GM19043 (cell line): ENCODE results near the gene ARNT2.

Experiments used
- ATAC-seq: cut with Tn5 transposase; IDR thresholded peaks from one replicate; pipeline ENCODE4 v1.9.1; 2021; ENCODE audit warnings: low read depth; ENCODE audit not compliant: unreplicated experiment

ARNT2 gene

DNA sequence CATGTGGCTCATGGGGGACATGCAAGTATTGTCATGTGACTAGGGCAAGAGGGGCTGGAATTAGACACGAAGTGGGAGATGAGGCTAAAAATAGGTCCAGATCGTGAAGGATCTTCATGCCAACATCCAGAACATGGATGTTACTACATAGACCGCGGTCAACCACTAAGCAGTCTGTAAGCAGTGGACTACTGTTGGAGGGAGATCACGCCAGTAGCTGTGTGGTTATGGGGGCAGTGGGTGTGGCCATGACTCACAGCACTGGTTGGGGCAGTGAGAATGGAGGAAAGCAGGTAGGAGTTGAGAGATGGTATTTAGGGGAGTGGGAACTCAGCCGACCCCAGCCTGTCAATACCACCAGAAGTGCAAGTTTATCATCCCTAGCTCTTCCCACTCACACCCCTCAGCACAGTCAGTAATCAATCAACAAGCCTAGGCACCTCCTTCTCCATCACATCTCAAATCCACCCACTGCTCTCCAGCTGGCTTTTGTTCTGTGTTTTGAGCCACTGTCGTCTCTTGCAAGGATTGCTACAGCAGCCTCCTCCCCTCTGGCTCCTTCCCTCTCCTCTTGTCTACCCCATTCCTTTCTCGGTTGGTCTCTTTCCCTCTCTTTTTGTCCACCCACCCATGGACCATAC lies 183.8 kb downstream of the ARNT2 start:
- ATAC-seq: no peak

DNA sequence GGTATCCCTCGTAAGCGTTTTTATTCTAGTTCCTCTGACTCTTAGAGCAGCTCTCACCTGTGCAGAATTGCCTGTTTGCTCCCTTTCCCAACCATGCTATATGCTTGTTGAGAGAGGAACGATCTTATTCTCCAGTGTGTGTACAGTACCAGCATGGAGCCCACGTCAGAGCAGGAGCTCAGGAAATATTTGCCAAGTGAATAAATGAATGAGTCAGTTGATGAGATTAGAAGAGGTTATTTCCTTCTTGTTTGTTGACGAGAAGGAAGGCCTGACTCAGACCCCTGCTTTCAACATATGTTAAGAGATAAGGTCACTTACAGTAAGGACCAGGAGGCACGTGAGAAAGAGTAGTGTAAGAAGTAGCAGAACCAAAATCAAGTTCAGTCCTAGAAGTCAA lies 184.6 kb downstream of the ARNT2 start:
- ATAC-seq: no peak

DNA sequence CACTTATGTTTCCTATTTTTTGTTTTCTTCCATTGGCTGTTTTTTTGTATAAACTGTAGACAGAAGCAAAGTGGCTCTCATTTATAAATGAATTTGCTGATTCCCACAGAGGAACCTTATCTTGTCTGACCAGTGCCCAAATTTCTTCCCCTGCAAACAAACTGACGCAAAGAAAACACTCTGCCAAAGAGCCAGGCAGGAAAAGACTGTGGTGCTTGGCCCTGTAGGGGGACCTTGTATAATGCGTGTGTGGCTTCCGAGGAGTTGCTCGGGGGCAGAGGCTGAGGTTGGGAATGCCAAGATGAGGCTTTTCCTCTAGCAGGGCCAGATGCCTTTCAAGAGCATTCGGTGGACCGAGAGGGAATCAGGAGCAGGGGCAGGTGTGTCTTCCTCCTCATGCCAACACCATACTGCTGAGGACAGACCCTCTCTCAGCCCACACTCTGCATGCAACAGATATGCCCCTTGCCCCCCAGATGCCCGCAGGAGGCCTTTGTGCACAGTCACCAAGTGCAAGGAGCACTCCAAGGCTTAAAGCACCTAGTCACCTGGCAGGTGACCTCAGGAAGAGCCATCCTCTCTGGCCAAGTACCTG lies 186.7 kb downstream of the ARNT2 start:
- ATAC-seq: no peak

DNA sequence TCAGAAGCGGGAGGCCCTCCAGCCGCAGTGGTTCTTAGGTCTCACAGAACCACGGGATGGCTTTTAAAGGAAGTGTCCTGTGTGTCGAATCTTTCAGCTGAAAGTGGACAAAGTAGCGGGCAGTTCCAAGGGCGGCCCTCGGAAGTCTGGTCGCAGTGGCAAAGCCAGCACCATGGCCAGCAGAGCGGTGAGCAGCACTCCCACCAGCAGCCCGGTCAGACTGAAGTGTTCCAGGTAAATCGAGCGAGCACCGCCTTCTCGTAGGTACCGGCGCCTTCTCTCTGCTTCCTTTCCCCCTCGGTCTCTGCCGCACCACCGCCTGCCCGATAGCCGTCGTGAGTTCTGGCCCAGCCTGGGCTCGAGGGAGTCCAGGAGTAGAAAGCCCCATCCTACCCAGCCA lies 187.3 kb downstream of the ARNT2 start:
- no peak for ATAC-seq

DNA sequence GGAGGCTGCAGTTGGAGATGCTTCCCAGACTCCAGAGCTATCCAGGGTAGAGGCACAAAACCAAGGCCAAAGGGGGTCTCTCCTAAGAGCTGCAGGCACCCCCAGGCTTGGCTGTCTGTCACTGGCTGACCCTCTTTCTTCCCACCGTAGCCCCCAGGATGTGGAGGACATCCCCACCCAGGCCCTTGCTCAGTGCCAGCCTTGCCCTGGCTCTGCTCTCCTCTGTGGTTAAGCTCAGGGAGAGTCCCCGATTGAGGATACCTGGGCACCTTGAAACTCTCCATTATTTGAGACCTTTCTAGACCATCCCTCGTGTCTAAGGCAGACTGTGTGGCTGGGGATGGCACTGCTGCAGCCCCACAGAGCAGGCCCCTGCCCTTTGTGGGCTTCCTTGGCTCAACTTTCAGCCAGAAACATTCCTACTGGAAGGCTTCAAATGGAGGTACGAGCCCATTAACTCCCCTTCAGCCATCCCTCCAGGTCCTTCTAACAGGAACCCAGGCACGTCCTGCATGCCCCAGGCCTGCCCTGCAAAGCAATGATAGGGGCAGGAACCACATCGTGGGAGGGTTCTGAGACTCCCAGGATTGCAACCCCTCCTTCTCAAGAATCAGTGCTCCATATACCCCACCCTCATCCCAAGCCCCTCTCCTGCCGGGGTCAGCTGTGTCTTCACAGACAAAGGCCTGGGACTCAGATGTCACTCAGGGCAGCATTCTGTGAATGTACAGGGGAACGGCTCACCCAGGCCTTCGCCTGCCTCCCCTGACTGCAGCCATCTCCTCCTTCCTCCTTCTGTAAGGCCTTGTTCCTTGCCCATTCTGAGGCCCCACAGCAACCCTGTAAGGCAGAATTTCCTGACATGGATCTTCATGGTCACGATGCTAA lies 188.0 kb downstream of the ARNT2 start:
- no peak for ATAC-seq

DNA sequence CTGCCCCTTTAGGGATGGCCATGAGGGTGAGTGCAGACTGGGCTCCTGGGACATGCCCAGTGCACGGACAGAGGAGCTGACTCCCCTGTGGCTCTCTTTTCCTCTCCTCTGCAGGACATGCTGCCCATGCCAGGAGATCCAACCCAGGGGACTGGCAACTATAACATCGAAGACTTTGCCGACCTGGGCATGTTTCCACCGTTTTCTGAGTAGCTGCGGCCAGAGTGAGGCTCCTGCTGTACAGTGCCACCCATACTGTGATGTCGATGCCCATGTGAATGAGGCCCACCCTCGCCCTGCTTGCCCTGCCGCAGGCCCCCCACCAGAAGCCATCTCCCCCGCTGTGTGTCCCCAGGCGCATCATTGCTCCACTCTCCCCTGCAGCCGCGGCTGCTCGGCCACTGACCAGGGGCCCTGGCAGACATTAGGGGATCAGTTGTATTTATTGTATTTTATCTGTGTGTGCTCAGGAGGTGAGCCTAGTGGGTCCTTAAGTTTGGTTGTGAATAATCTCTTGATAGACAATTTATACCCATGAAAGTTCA lies 189.4 kb downstream of the ARNT2 start:
- no peak for ATAC-seq

DNA sequence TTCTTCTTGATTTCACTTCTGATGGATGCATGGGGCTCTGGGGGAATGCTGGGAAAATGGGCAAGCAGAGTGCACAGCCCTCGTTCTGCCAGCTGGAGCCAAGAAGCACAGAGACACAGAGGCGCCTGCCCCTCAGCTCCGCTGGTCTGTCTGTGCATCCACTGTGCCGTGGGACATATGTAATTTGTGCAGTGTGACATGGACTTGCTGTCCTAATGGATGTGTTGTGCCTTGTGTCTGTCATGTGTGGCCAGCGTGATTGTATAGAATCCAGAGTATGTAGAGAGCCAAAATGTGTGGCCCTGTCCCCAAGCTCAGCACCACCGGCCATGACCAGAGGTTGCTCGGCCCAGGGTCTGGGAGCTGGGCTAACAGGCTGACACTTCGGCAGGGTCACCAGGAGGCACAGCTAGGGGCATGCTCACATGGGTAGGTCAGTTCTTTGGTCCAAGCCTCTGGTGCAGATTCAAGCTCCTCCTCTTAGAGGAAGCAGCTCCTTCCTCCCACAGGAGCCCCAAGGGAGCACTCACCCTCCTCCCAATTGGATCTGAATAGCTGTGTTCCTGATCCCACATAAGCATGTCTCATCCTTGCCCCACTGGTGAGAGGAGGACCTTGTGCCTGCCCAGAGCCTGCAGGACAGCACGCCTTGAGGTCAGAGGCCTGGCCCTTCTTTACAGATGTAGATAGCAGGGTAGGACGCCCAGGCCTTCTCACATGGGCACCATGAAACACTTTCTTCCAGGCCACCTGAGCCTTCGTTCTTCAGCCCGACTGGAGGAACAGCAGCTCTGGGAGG lies 190.1 kb downstream of the ARNT2 start:
- no peak for ATAC-seq

DNA sequence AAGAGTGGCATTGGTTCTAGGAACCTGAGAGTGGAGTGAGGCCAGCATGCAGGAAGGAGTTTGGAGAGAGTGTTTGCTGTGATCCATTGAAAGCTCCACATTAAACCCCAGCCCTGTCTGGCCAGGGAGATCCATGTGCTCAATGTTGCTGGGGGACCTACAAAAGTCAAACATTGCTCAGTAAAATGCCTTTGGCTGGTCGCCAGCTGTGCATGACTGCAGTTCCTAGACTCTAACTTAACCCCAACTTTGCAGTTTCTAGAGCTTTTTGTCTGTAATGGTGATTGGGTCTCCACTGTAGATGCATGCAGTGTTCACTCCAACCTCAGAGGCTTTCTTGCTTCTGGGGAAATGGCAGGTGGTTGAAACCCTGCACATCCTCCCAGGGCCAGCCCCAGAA lies 191.2 kb downstream of the ARNT2 start:
- ATAC-seq: no peak

DNA sequence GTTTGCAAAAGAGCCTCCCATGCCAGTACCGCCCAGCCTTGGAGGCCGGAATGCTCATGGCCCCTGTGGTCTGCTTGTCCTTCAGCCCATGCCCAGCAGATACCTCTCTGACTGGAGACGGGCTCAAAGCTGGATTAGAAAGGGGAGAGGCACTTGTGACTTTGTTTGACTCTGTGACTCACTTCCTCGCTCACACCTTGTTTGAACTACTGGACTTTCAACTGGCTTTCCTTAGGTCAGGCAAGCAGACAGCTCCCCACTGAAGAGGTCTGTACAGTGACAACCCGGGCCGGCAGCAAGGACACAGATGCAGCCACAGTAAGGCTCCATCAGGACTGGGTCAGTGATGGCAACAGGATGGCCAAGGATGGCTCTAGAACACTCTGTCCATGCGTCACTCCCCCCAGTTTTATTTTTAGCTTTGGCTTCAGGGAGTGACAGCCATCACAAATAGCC lies 192.4 kb downstream of the ARNT2 start:
- no peak for ATAC-seq

DNA sequence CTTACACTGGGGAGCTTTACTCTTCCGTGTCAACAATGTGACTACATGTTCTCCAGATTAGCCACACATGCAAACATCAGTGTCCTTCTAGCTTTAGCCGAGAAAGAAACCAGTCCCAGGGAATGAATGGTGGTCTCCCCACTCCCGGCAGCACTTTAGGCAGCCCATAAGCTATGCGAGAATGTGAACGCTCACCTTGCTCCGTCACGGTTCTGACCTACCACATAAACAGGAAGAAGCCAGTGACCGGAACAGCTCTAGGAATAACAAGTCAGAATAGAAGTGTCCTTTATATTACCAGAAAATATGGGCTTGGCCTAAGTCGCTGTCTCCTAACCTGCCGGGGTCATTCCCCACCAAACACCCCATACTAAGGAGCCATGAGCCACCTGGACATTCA lies 192.9 kb downstream of the ARNT2 start:
- no peak for ATAC-seq

DNA sequence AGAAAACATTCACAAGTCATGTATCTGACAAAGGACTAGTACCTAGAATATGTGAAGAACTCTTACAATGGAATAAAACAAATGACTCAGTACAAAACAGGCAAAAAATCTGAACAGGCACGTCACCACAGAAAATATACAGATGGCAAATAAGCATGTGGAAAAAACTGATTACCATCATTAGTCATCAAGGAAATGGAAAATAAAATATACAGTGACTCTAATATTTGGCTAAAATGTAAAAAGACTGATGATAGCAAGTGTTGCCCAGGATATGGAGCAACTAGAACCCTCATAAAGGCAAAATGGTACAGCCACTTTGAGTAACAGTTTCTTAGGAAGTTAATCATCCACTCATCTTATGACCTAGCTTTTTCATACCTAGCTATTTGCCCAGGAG lies 195.2 kb downstream of the ARNT2 start:
- ATAC-seq: no peak

DNA sequence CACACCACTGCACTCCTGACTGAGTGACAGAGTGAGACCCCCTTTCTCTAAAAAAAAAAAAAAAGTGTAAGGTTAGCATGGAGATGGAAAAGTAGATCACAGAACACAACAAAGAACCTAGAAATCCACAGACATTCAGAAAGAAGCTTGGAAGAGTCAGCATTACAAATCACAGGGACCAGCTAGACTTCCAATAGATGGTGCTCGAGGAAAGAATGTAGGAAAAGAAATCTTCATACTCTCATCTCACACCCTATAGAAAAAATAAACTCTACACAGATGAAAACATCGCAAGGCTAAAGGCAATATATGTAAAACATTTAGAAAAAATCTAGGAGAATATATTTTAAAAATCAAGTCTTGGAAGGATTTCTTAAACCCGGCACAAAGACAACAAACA lies 196.4 kb downstream of the ARNT2 start:
- no peak for ATAC-seq

DNA sequence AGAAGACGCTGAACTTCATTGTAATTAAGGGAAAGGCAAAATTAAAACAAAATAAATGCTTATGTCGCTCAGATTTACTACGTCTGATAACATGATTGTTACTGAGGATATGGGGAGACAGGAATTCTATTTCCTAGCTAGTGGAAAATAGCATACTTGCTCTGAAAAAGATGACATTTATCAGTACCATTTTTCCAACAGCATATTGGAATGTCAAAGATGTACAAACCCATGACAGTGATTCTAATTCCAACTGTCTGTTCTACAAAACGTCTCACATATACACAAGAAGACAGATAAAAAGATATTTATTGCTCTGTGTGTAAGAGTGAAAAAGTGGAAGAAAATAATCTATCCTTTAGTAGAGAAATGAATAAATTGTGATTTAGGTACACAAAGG lies 197.1 kb downstream of the ARNT2 start:
- no peak for ATAC-seq

DNA sequence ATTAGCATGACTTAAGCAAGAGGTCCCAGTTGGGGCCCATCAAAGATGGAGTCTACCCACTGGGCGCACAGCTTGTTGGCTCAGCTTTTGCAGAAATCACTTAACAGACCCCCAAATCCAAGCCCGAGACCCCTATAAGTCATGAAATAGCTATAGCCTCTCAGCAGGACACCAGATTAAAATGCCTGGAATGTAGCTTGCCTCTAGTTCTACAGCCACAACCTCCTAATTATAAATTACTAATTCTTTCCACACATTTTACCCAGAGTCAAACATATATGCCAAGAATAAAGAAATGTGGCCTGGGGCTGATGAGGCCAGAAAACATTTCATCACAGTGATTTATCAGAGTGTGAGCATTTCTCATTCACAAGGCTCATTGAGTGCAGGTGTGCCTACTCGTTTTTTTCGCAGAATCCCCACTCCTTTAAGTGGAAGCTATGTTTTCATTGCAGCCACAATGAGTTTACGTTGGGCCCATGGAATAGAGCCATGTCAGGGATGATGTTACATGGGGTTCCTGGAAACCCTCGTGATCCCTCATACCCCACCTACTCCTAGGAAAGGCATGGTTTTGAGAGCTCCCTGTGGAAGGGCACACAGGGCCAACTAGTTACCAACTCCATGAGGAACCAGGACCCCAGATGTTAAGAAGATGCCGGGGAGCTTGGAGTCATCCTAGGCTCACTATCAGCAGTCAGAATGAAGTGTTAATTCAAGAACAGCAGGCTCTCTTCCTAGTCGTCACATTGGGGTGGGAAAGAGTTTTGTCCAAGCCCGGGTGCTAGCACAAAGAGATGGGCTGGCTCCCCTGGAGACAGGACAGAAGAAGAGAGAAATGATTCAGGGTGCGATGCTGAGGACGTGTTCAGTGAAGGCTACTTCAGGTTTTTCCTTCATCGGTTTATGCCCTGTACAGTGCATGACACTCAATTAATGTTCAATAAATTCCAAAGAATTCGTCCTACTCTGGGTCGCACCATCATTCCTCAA lies 200.7 kb downstream of the ARNT2 start:
- ATAC-seq: no peak

DNA sequence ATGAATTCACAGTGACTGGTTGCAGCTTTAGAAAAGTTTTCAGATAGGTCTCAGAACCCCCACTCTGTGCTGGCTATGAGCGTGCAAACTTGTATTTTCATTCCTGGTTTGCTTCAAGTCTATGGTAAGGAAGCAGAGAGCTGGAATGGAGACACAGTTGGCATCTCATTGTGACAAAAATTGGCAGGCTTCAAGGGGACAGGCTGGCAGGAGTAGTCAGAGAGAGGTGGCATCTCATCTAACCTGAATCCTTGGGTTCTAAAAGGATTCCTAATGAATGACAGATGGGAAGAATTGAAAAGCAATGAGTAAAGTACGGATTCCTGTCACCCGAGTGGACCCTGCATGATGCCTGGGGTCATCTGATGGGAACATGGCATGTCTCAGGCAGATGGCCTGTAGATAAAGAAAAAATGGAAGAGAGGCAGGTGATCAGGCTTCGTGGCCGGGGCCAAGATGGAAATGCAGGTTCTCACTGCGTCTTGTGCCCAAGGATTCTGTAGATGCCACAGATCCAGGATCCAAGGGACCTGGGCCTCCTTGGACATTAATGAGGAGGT lies 201.5 kb downstream of the ARNT2 start:
- ATAC-seq: no peak

DNA sequence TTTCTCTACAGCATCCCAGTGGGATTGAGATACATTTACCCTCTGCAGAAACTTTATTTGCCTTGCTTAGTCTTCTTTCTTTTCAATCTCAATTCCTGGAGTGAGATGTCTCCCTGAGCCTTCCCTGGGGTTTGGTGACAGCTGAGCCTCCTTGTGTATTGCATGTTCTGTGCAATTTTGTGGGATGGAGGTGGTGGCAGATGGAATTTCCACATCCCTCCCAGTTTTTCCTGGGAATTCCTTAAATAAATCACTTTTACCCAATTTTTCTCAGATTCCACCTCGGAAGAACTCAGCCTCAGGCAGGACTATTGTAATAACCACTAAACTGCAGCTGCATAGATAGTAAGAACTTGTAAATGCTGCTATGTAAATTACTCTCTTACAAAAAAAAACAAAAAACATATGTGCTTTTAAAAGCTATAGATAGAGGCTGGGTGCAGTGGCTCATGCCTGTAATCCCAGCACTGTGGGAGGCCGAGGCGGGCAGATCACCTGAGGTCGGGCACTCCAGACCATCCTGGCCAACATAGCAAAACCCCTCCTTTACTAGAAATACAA lies 202.4 kb downstream of the ARNT2 start:
- no peak for ATAC-seq

DNA sequence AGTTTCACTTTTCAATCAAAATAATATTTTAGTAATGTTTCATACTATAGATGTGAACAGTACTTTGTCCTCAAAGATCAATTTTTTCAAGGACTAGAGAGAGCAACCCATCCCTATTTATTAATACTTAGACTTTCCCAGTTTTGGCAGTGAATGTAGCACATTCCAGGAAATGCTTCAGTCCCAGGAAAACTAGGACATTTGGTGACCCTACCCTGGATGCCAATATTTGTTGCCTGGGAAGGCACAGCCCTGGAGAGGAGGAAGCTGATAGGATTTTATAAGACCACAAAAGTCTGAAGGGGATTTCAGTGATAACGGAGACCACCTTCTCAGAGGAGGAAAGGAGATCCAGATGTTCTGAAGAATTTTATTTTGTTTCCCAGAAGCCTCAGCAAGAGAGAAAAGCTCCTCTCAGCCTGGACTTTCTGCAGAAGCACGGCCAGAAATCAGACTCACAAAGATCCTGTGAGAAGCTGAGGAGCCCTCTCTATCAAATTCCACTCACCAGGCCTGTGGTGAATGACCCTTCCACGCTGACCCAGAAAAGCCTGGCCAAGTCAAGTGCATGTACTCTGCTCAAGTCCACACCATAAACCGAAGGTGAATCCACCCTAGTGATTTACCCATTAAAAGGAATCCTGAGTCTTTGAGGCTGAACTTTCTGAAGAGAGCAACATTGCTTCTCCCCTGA lies 203.3 kb downstream of the ARNT2 start:
- no peak for ATAC-seq

DNA sequence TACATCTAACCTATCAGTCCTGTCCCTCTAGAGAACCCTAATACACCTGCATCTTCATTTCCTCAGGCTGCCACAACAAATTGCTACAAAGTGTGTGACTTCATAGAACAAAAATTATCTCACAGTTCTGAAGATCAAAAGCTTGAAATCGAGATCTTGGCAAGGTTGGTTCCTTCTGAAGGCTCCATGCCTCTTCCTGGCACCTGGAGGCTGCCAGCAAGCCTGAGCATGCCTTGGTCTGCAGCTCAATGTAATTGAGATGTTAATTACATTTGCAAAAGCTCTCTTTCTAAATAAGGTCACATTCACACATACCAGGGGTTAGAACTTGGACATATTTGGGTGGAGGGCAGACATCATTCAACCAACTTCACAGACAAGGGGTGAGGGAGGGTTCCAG lies 204.5 kb downstream of the ARNT2 start:
- ATAC-seq: no peak
